ENCODE results near the gene KDM2B.
A peak's percentile ranks its signal among the peaks of the same experiment; 100 is the strongest.

Gene KDM2B

DNA sequence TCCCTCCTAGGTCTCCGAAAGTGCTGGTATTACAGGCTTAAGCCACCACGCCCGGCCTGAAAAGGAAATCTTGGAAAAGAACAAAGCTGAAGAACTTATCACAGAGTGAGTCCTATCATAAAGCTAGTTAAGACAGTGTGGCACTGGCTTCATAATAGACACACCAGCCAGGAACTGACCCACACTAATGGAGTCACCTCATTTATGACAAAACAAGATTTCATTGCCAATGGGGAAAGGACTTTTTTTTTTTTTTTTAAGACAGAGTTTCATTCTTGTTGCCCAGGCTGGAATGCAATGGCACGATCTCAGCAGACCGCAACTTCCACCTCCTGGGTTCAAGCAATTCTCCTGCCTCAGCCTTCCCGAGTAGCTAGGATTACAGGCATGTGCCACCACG lies 15.7 kb downstream of the KDM2B start:
- TF ChIP-seq EZH2phosphoT487 (IDR thresholded peaks at IDR 0.05; ENCODE audit: low read depth): no peak
- TF ChIP-seq, protein P1, sequence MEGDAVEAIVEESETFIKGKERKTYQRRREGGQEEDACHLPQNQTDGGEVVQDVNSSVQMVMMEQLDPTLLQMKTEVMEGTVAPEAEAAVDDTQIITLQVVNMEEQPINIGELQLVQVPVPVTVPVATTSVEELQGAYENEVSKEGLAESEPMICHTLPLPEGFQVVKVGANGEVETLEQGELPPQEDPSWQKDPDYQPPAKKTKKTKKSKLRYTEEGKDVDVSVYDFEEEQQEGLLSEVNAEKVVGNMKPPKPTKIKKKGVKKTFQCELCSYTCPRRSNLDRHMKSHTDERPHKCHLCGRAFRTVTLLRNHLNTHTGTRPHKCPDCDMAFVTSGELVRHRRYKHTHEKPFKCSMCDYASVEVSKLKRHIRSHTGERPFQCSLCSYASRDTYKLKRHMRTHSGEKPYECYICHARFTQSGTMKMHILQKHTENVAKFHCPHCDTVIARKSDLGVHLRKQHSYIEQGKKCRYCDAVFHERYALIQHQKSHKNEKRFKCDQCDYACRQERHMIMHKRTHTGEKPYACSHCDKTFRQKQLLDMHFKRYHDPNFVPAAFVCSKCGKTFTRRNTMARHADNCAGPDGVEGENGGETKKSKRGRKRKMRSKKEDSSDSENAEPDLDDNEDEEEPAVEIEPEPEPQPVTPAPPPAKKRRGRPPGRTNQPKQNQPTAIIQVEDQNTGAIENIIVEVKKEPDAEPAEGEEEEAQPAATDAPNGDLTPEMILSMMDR (IDR thresholded peaks at IDR 0.05; ENCODE audit: low read depth, low read length): no peak
- H3K36me3 ChIP-seq (replicated peaks; ENCODE audit: low read depth, low read length): peaks cover 22% of the 10 kb centered on the region
- no peaks in the 10 kb centered on the region for H3K27me3 ChIP-seq (ENCODE audit: low read depth, low read length)
- no peak overlapping the region for H3K4me3 ChIP-seq (ENCODE audit: low read length)
- peaks cover 72% of the 10 kb centered on the region for H3K79me2 ChIP-seq (ENCODE audit: low read length)
- no peak overlapping the region for H2AFZ ChIP-seq (ENCODE audit: low read depth, low read length)
- peaks cover 43% of the 10 kb centered on the region for H3K4me1 ChIP-seq (ENCODE audit: low read length)
- no peaks in the 10 kb centered on the region for H4K20me1 ChIP-seq (ENCODE audit: insufficient read depth, low read length)
- no peak overlapping the region for H3K4me2 ChIP-seq (ENCODE audit: low read length)
- H3K9ac ChIP-seq (ENCODE audit: low read length): no peak overlapping the region
- H3K9me3 ChIP-seq (ENCODE audit: insufficient read depth, low read length): no peaks in the 10 kb centered on the region
- peak overlapping the region; percentile 23 for H3K27ac ChIP-seq (ENCODE audit: low read length)

DNA sequence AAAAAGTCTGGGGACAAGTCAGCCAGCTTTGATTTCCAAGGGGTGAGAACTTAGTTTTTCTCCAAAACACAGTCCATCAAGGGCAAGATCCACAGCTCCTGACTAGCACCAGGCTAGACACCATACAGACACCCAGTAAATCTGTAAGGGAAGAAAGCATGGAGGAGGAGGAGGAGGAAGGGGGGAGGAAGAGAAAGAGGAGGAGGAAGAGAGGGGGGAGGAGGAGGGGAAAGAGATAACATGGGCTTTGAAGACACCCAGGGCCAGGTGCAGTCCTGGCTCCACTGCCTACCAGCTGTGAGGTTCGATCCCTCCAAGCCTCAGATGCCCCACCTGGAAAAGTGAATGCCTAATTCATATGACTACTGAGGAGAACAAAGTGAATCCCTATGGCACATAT lies 18.3 kb downstream of the KDM2B start:
- H3K36me3 ChIP-seq (replicated peaks; ENCODE audit: low read depth, low read length): peaks cover 29% of the 10 kb centered on the region
- H3K27ac ChIP-seq (ENCODE audit: low read length): peak overlapping the region; percentile 97
- TF ChIP-seq EZH2phosphoT487 (IDR thresholded peaks at IDR 0.05; ENCODE audit: low read depth): no peak
- TF ChIP-seq, protein P1 (IDR thresholded peaks at IDR 0.05; ENCODE audit: low read depth, low read length): no peak
- H3K4me3 ChIP-seq (ENCODE audit: low read length): no peak overlapping the region
- H3K79me2 ChIP-seq (ENCODE audit: low read length): peaks cover 73% of the 10 kb centered on the region
- H3K4me2 ChIP-seq (ENCODE audit: low read length): peak overlapping the region; percentile 12; the same call in 1 of the 2 replicates
- no peaks in the 10 kb centered on the region for H4K20me1 ChIP-seq (ENCODE audit: insufficient read depth, low read length)
- no peaks in the 10 kb centered on the region for H3K27me3 ChIP-seq (ENCODE audit: low read depth, low read length)
- peak overlapping the region; percentile 54; the same call in 1 of the 2 replicates for H3K9ac ChIP-seq (ENCODE audit: low read length)
- no peaks in the 10 kb centered on the region for H3K9me3 ChIP-seq (ENCODE audit: insufficient read depth, low read length)
- peaks cover 55% of the 10 kb centered on the region for H3K4me1 ChIP-seq (ENCODE audit: low read length)
- no peak overlapping the region for H2AFZ ChIP-seq (ENCODE audit: low read depth, low read length)

DNA sequence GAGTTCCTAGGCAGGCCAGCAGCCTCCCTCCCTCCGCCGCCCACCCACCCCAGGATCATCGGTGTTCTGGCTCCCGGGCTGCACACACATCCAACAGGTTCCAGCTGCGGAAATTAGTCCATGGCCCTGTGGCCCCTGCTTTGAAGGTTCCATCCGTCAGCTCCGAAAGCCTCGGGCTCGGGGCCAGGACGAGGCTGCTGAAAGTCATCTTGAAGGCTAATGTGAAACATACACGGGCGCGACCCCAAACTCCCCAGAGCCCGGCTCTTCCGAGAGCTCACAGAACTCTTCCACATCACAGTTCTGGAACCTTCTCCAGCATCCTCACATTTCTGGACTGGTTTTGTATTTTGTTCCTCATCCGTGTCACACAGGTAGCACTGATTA lies 19.8 kb downstream of the KDM2B start:
- H3K4me2 ChIP-seq (ENCODE audit: low read length): peak overlapping the region; percentile 90
- H3K4me1 ChIP-seq (ENCODE audit: low read length): peaks cover 68% of the 10 kb centered on the region
- no peaks in the 10 kb centered on the region for H4K20me1 ChIP-seq (ENCODE audit: insufficient read depth, low read length)
- peaks cover 78% of the 10 kb centered on the region for H3K79me2 ChIP-seq (ENCODE audit: low read length)
- H3K36me3 ChIP-seq (replicated peaks; ENCODE audit: low read depth, low read length): peaks cover 34% of the 10 kb centered on the region
- H3K4me3 ChIP-seq (ENCODE audit: low read length): peak overlapping the region; percentile 72
- TF ChIP-seq, protein P1 (IDR thresholded peaks at IDR 0.05; ENCODE audit: low read depth, low read length): no peak
- TF ChIP-seq EZH2phosphoT487 (IDR thresholded peaks at IDR 0.05; ENCODE audit: low read depth): no peak
- no peaks in the 10 kb centered on the region for H3K27me3 ChIP-seq (ENCODE audit: low read depth, low read length)
- peak overlapping the region; percentile 97 for H3K27ac ChIP-seq (ENCODE audit: low read length)
- H3K9ac ChIP-seq (ENCODE audit: low read length): peak overlapping the region; percentile 96
- no peaks in the 10 kb centered on the region for H3K9me3 ChIP-seq (ENCODE audit: insufficient read depth, low read length)
- H2AFZ ChIP-seq (ENCODE audit: low read depth, low read length): no peak overlapping the region

GRCh38 chr12:121560392-121561008 lies 20.3 kb downstream of the KDM2B start:
- Histone ChIP-seq H3K4me2 (ENCODE audit: low read length) (peak overlapping the region; percentile 90), H3K27ac (ENCODE audit: low read length) (peak overlapping the region; percentile 97), H3K4me3 (ENCODE audit: low read length) (peak overlapping the region; percentile 72), H3K79me2 (ENCODE audit: low read length) (peaks cover 83% of the 10 kb centered on the region), H3K27me3 (ENCODE audit: low read depth, low read length) (no peaks in the 10 kb centered on the region), H3K9ac (ENCODE audit: low read length) (peak overlapping the region; percentile 96), H3K9me3 (ENCODE audit: insufficient read depth, low read length) (no peaks in the 10 kb centered on the region), H4K20me1 (ENCODE audit: insufficient read depth, low read length) (no peaks in the 10 kb centered on the region), H3K4me1 (ENCODE audit: low read length) (peaks cover 71% of the 10 kb centered on the region), H2AFZ (ENCODE audit: low read depth, low read length) (no peak overlapping the region), H3K36me3 (replicated peaks; ENCODE audit: low read depth, low read length) (peaks cover 37% of the 10 kb centered on the region)
- TF ChIP-seq, protein P1 (IDR thresholded peaks at IDR 0.05; ENCODE audit: low read depth, low read length): no peak

Measured in OCI-LY3 (cell line).